NOMO-1 (cell line): ENCODE measurements around the gene TBCA.

ENCODE experiments used
- DNase-seq, 2 experiments: peaks; one replicate each; lab custom pipeline; 2025; ENCODE audit not compliant: unreplicated experiment in 2 of 2; lab: John Stamatoyannopoulos, UW

Gene TBCA

GRCh38 chr5:77775790-77776553 lies at the start of gene TBCA:
Gene TBCA, minus strand, starts transcription at chr5:77776339. Its CDS starts 82 bp downstream, at chr5:77776257.
- peak; percentile 80 to 92 for DNase-seq

GRCh38 chr5:77824981-77825380 lies 48.8 kb upstream of the TBCA start:
- DNase-seq = no peak

GRCh38 chr5:77816686-77817085 lies 40.5 kb upstream of the TBCA start:
- DNase-seq = no peak

- DNase-seq = no peak
These were observed 36.9 kb upstream of the TBCA start for GRCh38 chr5:77812926-77813589.

GRCh38 chr5:77806213-77806843 lies 30.2 kb upstream of the TBCA start:
- no peak for DNase-seq

- DNase-seq = peak in 1 of 2 experiments; percentile 35
These were observed 22.3 kb upstream of the TBCA start for GRCh38 chr5:77798456-77798855.

- no peak for DNase-seq
These were observed 21.0 kb upstream of the TBCA start for GRCh38 chr5:77797136-77797535.

GRCh38 chr5:77795846-77796245 lies 19.7 kb upstream of the TBCA start:
- no peak for DNase-seq

GRCh38 chr5:77795268-77795667 lies 19.1 kb upstream of the TBCA start:
- no peak for DNase-seq

GRCh38 chr5:77791926-77792325 lies 15.8 kb upstream of the TBCA start:
- DNase-seq = no peak

GRCh38 chr5:77791356-77791755 lies 15.2 kb upstream of the TBCA start:
- DNase-seq = no peak

- no peak for DNase-seq
These were observed 9.1 kb upstream of the TBCA start for GRCh38 chr5:77785229-77785628.

- no peak for DNase-seq
These were observed 8.6 kb upstream of the TBCA start for GRCh38 chr5:77784735-77785134.

GRCh38 chr5:77781076-77781475 lies 4.9 kb upstream of the TBCA start:
- DNase-seq = no peak

GRCh38 chr5:77778881-77779438 lies 2.8 kb upstream of the TBCA start:
- no peak for DNase-seq

GRCh38 chr5:77778398-77778797 lies 2.3 kb upstream of the TBCA start:
- no peak for DNase-seq

GRCh38 chr5:77777911-77778310 lies 1.8 kb upstream of the TBCA start:
- DNase-seq = no peak

GRCh38 chr5:77777281-77777892 lies 1.2 kb upstream of the TBCA start:
- DNase-seq = no peak

- no peak for DNase-seq
These were observed 541 bp upstream of the TBCA start for GRCh38 chr5:77776554-77777206.

- peak; percentile 42 to 64 for DNase-seq
These were observed 954 bp downstream of the TBCA start for GRCh38 chr5:77774981-77775789.
